Gastrocnemius medialis (tissue), 4 donors: Measurements from ENCODE around the gene LIMCH1. TPM values are rescaled to one million over a fixed set of nuclear protein-coding genes. Genes with fewer than 3 reads are reported as not detected.
"Not testable (repeated sequence)": the region's sequence is repeated elsewhere in the genome, so short reads cannot be mapped to it uniquely, and the experiment has no call there.

Source experiments
- ATAC-seq, 2 donors: fragments of 150-250 bp; one replicate each; pipeline ENCODE4 v1.9.1; 2016
- DNase-seq, 2 donors: peaks; one replicate each; pipeline ENCODE4 v3.0.0-alpha.2; 2019
- H3K27ac ChIP-seq, 4 donors: fragments of 200-600 bp; sonication (generic); 1 replicate in 1 of 4; 2 replicates in 3 of 4; pipeline ENCODE4 v1.5.1; 2016 to 2018; ENCODE audit warnings: mild to moderate bottlenecking in 2 of 4, moderate library complexity in 1 of 4
- H3K27me3 ChIP-seq, 3 donors: fragments of 200-600 bp; sonication (generic) in 2 of 3; 1 replicate in 1 of 3; 2 replicates in 2 of 3; pipeline versions ENCODE4 v1.5.1 to v1.6.0; 2016 to 2019; ENCODE audit warnings: mild to moderate bottlenecking in 1 of 3, moderate library complexity in 1 of 3
- H3K36me3 ChIP-seq, 2 donors: fragments of 200-600 bp; sonication (generic) in 1 of 2; one replicate each; pipeline ENCODE4 v1.5.1; 2017 to 2018
- H3K4me1 ChIP-seq, 2 donors: fragments of 200-600 bp; sonication (generic) in 1 of 2; one replicate each; pipeline ENCODE4 v1.5.1; 2016 to 2017; ENCODE audit warnings: mild to moderate bottlenecking in 2 of 2
- H3K4me3 ChIP-seq, 4 donors: fragments of 200-600 bp; sonication (generic) in 3 of 4; 1 replicate in 1 of 4; 2 replicates in 3 of 4; pipeline ENCODE4 v1.5.1; 2016 to 2019; ENCODE audit warnings: mild to moderate bottlenecking in 2 of 4
- H3K9me3 ChIP-seq, 3 donors: fragments of 200-600 bp; sonication (generic) in 2 of 3; 1 replicate in 1 of 3; 2 replicates in 2 of 3; pipeline ENCODE4 v1.5.1; 2016 to 2019
- POLR2A ChIP-seq, 2 donors: fragments of 450-650 bp; IDR thresholded peaks; one replicate each; pipeline ENCODE4 v1.6.1; 2017; ENCODE audit warnings: antibody characterized with exemption in 2 of 2, mild to moderate bottlenecking in 2 of 2, moderate library complexity in 2 of 2
- in situ Hi-C, 4 donors: fragments of 200-750 bp; cut with MboI; loops; one replicate each; pipeline versions ENCODE4 v1.15.0 to v1.8.0; 2017; ENCODE audit warnings: low sequenced_read_pairs in 4 of 4
- intact Hi-C: fragments of 100-400 bp; cut with DNase I; formaldehyde crosslinking; loops from one replicate; pipeline ENCODE4 v1.15.1; 2023; ENCODE audit warnings: low total_unique reads
- total RNA-seq, 4 donors: library from RNA; depleted of rRNA; stranded (reverse); fragments of >200 nt; gene quantifications; one replicate each; pipeline versions ENCODE4 v1.1.0 to v1.2.3, GENCODE V29; 2016
- TF ChIP-seq, protein P1 (sequence below), 5 experiments: fragments of 450-650 bp in 3 of 5; fragments of 200-600 bp in 2 of 5; sonication (generic) in 2 of 5; IDR thresholded peaks in 4 of 5; conservative IDR thresholded peaks in 1 of 5; 1 replicate in 4 of 5; 2 replicates in 1 of 5; pipeline ENCODE4 v1.5.1; 2016 to 2019; ENCODE audit warnings: antibody characterized with exemption in 5 of 5, mild to moderate bottlenecking in 3 of 5, moderate library complexity in 3 of 5

The LIMCH1 gene
- total RNA-seq, 4 donors from 2014 or later, result 36.2 to 71.4 (median 52.1) TPM

DNA sequence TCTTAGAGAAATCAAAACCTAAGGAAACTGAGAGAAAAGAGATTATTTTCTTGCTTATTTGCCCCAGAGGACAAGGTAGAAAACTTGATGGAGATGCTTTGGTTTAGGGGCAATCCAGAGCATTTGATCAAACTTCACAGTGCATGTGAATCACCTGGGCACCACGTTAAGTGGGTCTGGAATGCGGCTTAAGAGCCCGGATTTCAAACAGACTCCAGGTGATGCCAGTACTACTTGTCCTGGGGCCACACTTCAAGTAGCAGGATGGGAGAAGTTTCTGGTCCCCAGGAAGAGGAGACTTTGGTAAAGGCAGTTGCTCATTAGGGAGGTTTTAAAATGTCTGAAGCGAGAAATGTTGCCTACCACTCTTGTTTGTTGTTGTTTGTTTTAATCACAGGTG lies 158.8 kb downstream of the LIMCH1 start:
- Histone ChIP-seq H3K27me3 (no peaks in the 10 kb centered on the region), H3K27ac (no peak overlapping the region), H3K4me3 (no peak overlapping the region), H3K9me3 (no peaks in the 10 kb centered on the region), H3K4me1 (no peaks in the 10 kb centered on the region), H3K36me3 (peaks cover 0 to 35% of the 10 kb centered on the region in 2 donors)
- no peak for TF ChIP-seq POLR2A (IDR thresholded peaks at IDR 0.05)
- TF ChIP-seq, protein P1, sequence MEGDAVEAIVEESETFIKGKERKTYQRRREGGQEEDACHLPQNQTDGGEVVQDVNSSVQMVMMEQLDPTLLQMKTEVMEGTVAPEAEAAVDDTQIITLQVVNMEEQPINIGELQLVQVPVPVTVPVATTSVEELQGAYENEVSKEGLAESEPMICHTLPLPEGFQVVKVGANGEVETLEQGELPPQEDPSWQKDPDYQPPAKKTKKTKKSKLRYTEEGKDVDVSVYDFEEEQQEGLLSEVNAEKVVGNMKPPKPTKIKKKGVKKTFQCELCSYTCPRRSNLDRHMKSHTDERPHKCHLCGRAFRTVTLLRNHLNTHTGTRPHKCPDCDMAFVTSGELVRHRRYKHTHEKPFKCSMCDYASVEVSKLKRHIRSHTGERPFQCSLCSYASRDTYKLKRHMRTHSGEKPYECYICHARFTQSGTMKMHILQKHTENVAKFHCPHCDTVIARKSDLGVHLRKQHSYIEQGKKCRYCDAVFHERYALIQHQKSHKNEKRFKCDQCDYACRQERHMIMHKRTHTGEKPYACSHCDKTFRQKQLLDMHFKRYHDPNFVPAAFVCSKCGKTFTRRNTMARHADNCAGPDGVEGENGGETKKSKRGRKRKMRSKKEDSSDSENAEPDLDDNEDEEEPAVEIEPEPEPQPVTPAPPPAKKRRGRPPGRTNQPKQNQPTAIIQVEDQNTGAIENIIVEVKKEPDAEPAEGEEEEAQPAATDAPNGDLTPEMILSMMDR (IDR thresholded peaks at IDR 0.05 in 4 of 5, conservative IDR thresholded peaks at IDR 0.05 in 1 of 5), result no peak
- ATAC-seq (no peak), DNase-seq (no peak)
- intact Hi-C loops, result no loop called here
- in situ Hi-C loops, result loop anchor here (10.0 kb wide), 1 partner anchor 188 kb away; no protein-coding TSS in a partner anchor

DNA sequence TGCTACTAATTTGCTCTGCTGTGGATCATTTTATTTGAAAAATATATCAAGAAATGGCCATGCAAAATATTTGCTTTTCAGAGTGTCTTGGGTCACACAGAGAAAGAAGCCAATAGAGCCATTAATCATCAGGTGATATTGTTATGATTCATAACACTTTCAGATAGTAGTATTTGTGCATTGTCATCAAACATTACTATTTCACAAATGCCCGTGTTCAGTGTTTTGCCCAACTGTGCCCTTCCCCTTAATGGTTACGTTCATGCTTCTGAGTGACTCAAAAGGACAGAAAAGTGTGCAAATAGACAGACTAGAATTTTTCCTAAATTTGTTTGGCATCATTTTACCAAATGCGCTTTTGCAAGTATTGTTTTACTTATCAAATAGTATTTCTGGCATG lies 164.0 kb downstream of the LIMCH1 start:
- ATAC-seq (no peak), DNase-seq (no peak)
- no peaks in the 10 kb centered on the region for H3K27me3 ChIP-seq
- in situ Hi-C loops, result no loop called here
- H3K27ac ChIP-seq, result no peak overlapping the region
- peaks cover 0 to 16% of the 10 kb centered on the region in 2 donors for H3K36me3 ChIP-seq
- H3K4me3 ChIP-seq, result no peak overlapping the region
- TF ChIP-seq, protein P1 (IDR thresholded peaks at IDR 0.05 in 4 of 5, conservative IDR thresholded peaks at IDR 0.05 in 1 of 5), result no peak
- TF ChIP-seq POLR2A (IDR thresholded peaks at IDR 0.05), result no peak
- no peaks in the 10 kb centered on the region for H3K9me3 ChIP-seq
- H3K4me1 ChIP-seq, result no peaks in the 10 kb centered on the region
- intact Hi-C loops, result no loop called here

DNA sequence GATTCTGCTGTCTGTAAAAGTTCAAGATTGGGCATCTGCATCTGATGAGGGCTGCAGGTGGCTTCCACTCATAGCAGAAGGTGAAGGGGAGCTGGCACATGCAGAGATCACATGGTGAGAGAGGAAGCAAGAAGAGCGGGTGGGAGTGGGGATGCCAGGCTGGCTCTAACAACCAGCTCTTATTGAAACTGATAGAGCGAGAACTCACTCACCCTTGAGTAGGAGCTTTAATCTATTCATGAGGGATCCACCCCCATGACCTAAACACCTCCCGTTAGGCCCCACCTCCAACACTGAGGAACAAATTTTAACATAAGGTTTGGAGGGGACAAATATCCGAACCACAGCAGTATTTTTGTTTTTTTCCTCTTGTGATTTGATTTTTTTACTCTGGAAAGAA lies 164.8 kb downstream of the LIMCH1 start:
- H3K36me3 ChIP-seq, result peaks cover 0 to 8% of the 10 kb centered on the region in 2 donors
- no peaks in the 10 kb centered on the region for H3K27me3 ChIP-seq
- intact Hi-C loops (no loop called here), in situ Hi-C loops (no loop called here)
- H3K4me1 ChIP-seq, result no peaks in the 10 kb centered on the region
- no peak overlapping the region for H3K27ac ChIP-seq
- H3K9me3 ChIP-seq, result no peaks in the 10 kb centered on the region
- no peak for TF ChIP-seq POLR2A (IDR thresholded peaks at IDR 0.05)
- TF ChIP-seq, protein P1 (IDR thresholded peaks at IDR 0.05 in 4 of 5, conservative IDR thresholded peaks at IDR 0.05 in 1 of 5), result no peak
- no peak overlapping the region for H3K4me3 ChIP-seq
- no peak for ATAC-seq
- DNase-seq, result no peak

DNA sequence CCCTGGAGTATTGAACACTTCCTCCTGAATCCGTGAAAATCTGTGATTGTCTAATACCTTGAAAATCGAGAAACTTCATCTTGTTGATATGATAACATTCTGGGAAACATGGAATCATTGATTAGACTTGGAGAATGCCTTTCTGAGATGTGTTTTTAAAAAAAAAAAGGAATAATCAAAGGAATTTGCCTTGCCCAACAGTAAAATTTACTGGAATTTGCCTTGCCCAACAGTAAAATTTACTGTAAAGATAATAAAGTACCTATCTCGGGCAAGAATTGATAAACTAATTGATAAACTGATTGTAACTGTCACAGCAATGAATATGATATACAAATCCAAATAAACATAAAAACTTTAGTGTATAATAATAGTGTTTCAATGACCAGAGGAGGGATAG lies 165.8 kb downstream of the LIMCH1 start:
- Histone ChIP-seq H3K9me3 (no peaks in the 10 kb centered on the region), H3K36me3 (no peaks in the 10 kb centered on the region), H3K4me3 (no peak overlapping the region), H3K4me1 (no peaks in the 10 kb centered on the region), H3K27me3 (no peaks in the 10 kb centered on the region), H3K27ac (no peak overlapping the region)
- in situ Hi-C loops, result no loop called here
- TF ChIP-seq, protein P1 (IDR thresholded peaks at IDR 0.05 in 4 of 5, conservative IDR thresholded peaks at IDR 0.05 in 1 of 5), result no peak
- no peak for TF ChIP-seq POLR2A (IDR thresholded peaks at IDR 0.05)
- intact Hi-C loops, result no loop called here
- DNase-seq (no peak), ATAC-seq (no peak)

DNA sequence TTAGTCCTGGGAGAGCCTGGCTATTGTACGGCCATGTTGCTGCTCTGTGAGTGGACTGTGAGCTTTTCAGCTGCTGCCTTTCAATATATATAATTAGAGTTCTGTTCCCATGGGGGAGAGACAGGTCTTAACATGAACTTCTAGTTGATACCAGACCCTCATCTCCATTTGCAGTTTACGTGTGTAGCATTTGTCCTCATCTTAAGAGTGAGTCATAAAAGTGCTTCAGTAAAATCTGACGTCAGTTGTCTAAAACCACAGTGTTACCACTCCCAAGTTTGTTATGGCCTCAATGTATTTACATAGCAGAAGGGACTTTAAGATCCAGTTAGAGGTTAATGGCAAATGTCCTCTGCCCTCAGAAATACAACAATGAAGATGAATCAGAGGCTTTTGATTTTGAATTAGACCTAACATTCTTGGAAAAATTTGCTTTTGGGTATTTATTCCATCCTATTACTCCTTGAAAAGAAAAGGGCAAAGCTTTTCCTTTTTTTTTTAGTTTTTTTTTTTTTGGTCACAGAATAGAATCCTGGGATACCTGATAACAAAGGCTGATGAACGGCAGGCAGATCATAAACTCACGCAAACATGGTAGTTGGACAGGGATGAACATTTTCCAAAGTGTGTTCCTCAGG lies 172.0 kb downstream of the LIMCH1 start:
- H3K4me3 ChIP-seq, result no peak overlapping the region
- H3K36me3 ChIP-seq, result no peaks in the 10 kb centered on the region
- in situ Hi-C loops, result no loop called here
- intact Hi-C loops, result no loop called here
- peaks cover 0 to 2% (median 0%) of the 10 kb centered on the region in 3 donors for H3K27me3 ChIP-seq
- ATAC-seq (no peak), DNase-seq (no peak)
- TF ChIP-seq POLR2A (IDR thresholded peaks at IDR 0.05), result no peak
- TF ChIP-seq, protein P1 (IDR thresholded peaks at IDR 0.05 in 4 of 5, conservative IDR thresholded peaks at IDR 0.05 in 1 of 5), result no peak
- no peaks in the 10 kb centered on the region for H3K9me3 ChIP-seq
- H3K27ac ChIP-seq, result no peak overlapping the region
- no peaks in the 10 kb centered on the region for H3K4me1 ChIP-seq

DNA sequence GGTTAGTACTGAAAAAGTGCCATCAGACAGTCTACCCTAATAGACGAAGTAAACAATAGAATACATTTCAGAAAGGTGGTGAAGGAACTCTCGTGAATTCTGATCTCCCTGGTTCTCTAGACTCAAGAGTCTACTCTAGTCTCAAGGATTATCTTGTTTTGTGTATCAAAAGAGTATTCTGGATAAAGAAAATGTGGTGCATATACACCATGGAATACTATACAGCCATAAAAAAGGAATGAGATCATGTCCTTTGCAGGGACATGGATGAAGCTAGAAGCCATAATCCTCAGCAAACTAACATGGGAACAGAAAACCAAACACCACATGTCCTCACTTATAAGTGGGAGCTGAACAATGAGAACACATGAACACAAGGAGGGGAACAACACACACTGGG lies 173.7 kb downstream of the LIMCH1 start:
- H3K4me3 ChIP-seq, H3K36me3 ChIP-seq, ATAC-seq, H3K27me3 ChIP-seq, H3K9me3 ChIP-seq, DNase-seq, in situ Hi-C loops, H3K27ac ChIP-seq, intact Hi-C loops, H3K4me1 ChIP-seq: not testable (repeated sequence)
